B cell (primary cell): ENCODE data around the gene EVL.

Source experiments
- CTCF ChIP-seq: fragments of 200-600 bp; IDR thresholded peaks from one replicate; pipeline ENCODE4 v1.8.0; 2022; ENCODE audit warnings: antibody characterized with exemption, mild to moderate bottlenecking
- EZH2 ChIP-seq: IDR thresholded peaks from 2 replicates; pipeline ENCODE4 v1.6.1; 2012; ENCODE audit warnings: borderline replicate concordance, low read depth, mild to moderate bottlenecking, moderate library complexity, low read length; ENCODE audit not compliant: insufficient read depth, poor library complexity, severe bottlenecking

GRCh38 chr14:100034468-100034867 lies 30.8 kb upstream of the EVL start:
- TF ChIP-seq EZH2 (no peak), CTCF (no peak)
